ENCODE results near the gene PLEKHD1. TPM values are rescaled to one million over a fixed set of nuclear protein-coding genes. Genes with fewer than 3 reads are reported as not detected.

The PLEKHD1 gene
- total RNA-seq, 1 donor from 2014 or later, result 0.14 TPM

- H3K27ac Mint-ChIP-seq (ENCODE audit: unreplicated experiment), result no peak overlapping the region
- peak; percentile 62 for DNase-seq (ENCODE audit: low read depth, low spot score)
- no peaks in the 10 kb centered on the region for H3K9me3 Mint-ChIP-seq
- H3K36me3 Mint-ChIP-seq (ENCODE audit: low read depth), result no peaks in the 10 kb centered on the region
- TF ChIP-seq CTCF (conservative IDR thresholded peaks at IDR 0.05), result peak; percentile 69
- peaks cover 4% of the 10 kb centered on the region for H3K4me1 Mint-ChIP-seq
- no peak overlapping the region for H3K4me3 Mint-ChIP-seq
- peaks cover 18% of the 10 kb centered on the region for H3K27me3 Mint-ChIP-seq (ENCODE audit: low read depth)
Observed at GRCh38 chr14:69535230-69535848, 50.8 kb downstream of the PLEKHD1 start.

GRCh38 chr14:69536971-69537370 is 52.4 kb downstream of the PLEKHD1 start:
- Mint-ChIP-seq H3K4me1 (peaks cover 4% of the 10 kb centered on the region), H3K36me3 (ENCODE audit: low read depth) (no peaks in the 10 kb centered on the region), H3K4me3 (no peak overlapping the region), H3K9me3 (no peaks in the 10 kb centered on the region), H3K27ac (ENCODE audit: unreplicated experiment) (no peak overlapping the region), H3K27me3 (ENCODE audit: low read depth) (peaks cover 13% of the 10 kb centered on the region)
- DNase-seq (ENCODE audit: low read depth, low spot score), result no peak
- TF ChIP-seq CTCF (conservative IDR thresholded peaks at IDR 0.05), result no peak

DNA sequence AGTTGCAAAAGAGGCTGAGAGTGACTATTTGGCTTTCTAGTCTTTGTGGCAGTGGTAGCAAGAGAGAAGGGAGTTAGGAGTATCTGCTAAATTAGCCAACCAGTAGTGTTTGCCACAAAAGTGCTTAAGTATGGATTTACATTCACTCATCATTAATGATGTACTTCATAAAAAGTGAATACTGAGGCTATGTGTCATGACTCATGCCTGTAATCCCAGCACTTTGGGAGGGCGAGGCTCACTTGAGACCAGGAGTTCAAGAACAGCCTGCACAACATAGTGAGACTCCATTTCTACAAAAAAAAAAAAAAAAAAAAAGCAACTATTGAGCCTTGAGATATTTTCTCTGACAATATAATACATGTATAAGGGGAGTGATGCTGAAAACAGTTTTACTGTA is 53.4 kb downstream of the PLEKHD1 start:
- Mint-ChIP-seq H3K27ac (ENCODE audit: unreplicated experiment) (no peak overlapping the region), H3K27me3 (ENCODE audit: low read depth) (peaks cover 10% of the 10 kb centered on the region), H3K4me1 (peaks cover 4% of the 10 kb centered on the region), H3K36me3 (ENCODE audit: low read depth) (no peaks in the 10 kb centered on the region), H3K9me3 (no peaks in the 10 kb centered on the region), H3K4me3 (no peak overlapping the region)
- DNase-seq (ENCODE audit: low read depth, low spot score), result no peak
- no peak for TF ChIP-seq CTCF (conservative IDR thresholded peaks at IDR 0.05)

DNA sequence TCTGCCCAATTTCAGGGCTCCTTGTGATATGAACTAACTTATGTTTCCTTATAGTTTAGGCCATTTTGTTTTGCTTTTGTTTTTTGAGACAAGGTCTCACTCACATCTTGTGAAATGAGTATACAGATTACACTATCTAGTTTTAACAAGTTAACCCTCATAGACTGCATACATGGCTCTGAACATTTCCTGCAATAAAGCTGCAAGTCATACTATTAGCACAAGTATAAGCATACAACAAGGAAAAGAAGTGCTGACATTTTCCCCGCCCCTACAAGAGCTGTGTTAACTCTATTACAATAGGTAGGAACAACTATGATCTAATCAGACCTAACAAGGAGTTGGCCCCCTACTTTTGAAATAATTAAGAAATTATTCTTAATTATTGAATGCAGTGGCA is 54.2 kb downstream of the PLEKHD1 start:
- no peak for TF ChIP-seq CTCF (conservative IDR thresholded peaks at IDR 0.05)
- no peak overlapping the region for H3K27ac Mint-ChIP-seq (ENCODE audit: unreplicated experiment)
- H3K4me1 Mint-ChIP-seq, result peaks cover 10% of the 10 kb centered on the region
- H3K36me3 Mint-ChIP-seq (ENCODE audit: low read depth), result no peaks in the 10 kb centered on the region
- no peak for DNase-seq (ENCODE audit: low read depth, low spot score)
- H3K9me3 Mint-ChIP-seq, result no peaks in the 10 kb centered on the region
- peaks cover 6% of the 10 kb centered on the region for H3K27me3 Mint-ChIP-seq (ENCODE audit: low read depth)
- no peak overlapping the region for H3K4me3 Mint-ChIP-seq

DNA sequence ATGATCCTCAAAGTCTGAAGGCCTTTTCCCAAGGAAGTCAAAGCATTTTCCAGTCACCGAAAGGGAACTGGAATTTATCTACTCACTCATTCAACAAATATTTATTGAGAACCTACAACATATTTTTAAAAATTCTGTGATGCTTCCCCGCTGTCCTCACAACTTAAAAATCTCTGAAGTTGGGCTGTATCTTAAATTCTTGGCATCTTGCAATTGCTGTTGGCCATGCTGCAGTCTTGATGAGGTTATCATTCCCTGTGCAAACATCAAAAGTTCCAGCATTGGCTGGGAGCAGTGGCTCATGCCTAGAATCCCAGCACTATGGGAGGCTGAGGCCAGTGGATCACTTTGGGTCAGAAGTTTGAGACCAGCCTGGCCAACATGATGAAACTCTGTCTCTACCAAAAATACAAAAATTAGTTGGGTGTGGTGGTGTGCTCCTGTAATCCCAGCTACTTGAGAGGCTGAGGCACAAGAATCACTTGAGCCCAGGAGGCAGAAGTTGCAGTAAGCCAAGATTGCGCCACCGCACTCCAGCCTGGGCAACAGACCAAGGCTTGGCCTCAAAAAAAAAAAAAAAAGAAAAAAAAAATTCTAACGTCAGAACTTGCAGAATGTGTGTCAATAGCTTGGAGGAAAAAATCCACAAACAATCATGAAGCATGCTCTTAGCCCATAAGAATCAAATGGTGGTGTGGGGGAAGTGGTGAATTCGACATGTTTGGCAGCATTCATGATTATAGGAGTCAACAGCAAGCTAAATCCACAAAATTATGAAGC is 55.3 kb downstream of the PLEKHD1 start:
- no peak for DNase-seq (ENCODE audit: low read depth, low spot score)
- no peak for TF ChIP-seq CTCF (conservative IDR thresholded peaks at IDR 0.05)
- Mint-ChIP-seq H3K36me3 (ENCODE audit: low read depth) (no peaks in the 10 kb centered on the region), H3K9me3 (no peaks in the 10 kb centered on the region), H3K27ac (ENCODE audit: unreplicated experiment) (no peak overlapping the region), H3K4me1 (peaks cover 18% of the 10 kb centered on the region), H3K27me3 (ENCODE audit: low read depth) (peaks cover 6% of the 10 kb centered on the region), H3K4me3 (no peak overlapping the region)
